Measurements from ENCODE around the gene SEPHS2. TPM values are rescaled to one million over a fixed set of nuclear protein-coding genes. Genes with fewer than 3 reads are reported as not detected.

SEPHS2 gene
- total RNA-seq, 6 experiments from 2014 or later = 157 to 228 (median 205) TPM

- DNase-seq (no peak), ATAC-seq (no peak)
- Histone ChIP-seq H3K4me3 (no peak overlapping the region), H3K36me3 (peaks cover 0 to 4% (median 2%) of the 10 kb centered on the region in 4 donors), H3K27me3 (no peaks in the 10 kb centered on the region), H3K27ac (no peak overlapping the region), H3K9me3 (no peaks in the 10 kb centered on the region), H3K4me1 (peaks cover 0 to 4% (median 0%) of the 10 kb centered on the region in 4 donors)
- TF ChIP-seq CTCF (IDR thresholded peaks at IDR 0.05) (no peak), POLR2A (IDR thresholded peaks at IDR 0.05) (no peak)
- 81% methylated on average over 6 of the region's 6 CpGs for WGBS (ENCODE audit: insufficient coverage, low coverage, low lambda C conversion rate, missing lambda C conversion rate)
- intact Hi-C loops (cut with DNase I) = loop anchor here in 1 of 2 donors (10.0 kb wide), 1 partner anchor 85 kb away; the partner anchor contains the start of gene ZNF768
Measured at GRCh38 chr16:30439720-30440348, 5.8 kb downstream of the SEPHS2 start.

- no peak for ATAC-seq
- Histone ChIP-seq H3K27me3 (no peaks in the 10 kb centered on the region), H3K27ac (no peak overlapping the region), H3K4me3 (no peak overlapping the region), H3K36me3 (peaks cover 0 to 4% (median 0%) of the 10 kb centered on the region in 4 donors), H3K4me1 (peaks cover 0 to 4% (median 0%) of the 10 kb centered on the region in 4 donors), H3K9me3 (no peaks in the 10 kb centered on the region)
- TF ChIP-seq CTCF (IDR thresholded peaks at IDR 0.05) = no peak
- no peak for TF ChIP-seq POLR2A (IDR thresholded peaks at IDR 0.05)
- no peak for DNase-seq
- 100% methylated on average over 1 of the region's 5 CpGs for WGBS (ENCODE audit: insufficient coverage, low coverage, low lambda C conversion rate, missing lambda C conversion rate)
- intact Hi-C loops (cut with DNase I) = loop anchor here in 1 of 2 donors (10.0 kb wide), 1 partner anchor 86 kb away; the partner anchor contains the start of gene ZNF768
Measured at GRCh38 chr16:30438835-30439234, 6.8 kb downstream of the SEPHS2 start.

- WGBS (ENCODE audit: insufficient coverage, low coverage, low lambda C conversion rate, missing lambda C conversion rate) = 23% methylated on average over 3 of the region's 3 CpGs
- TF ChIP-seq CTCF (IDR thresholded peaks at IDR 0.05) = no peak
- no peak for TF ChIP-seq POLR2A (IDR thresholded peaks at IDR 0.05)
- Histone ChIP-seq H3K27ac (peak overlapping the region in 1 of 3 donors; percentile 10), H3K9me3 (no peaks in the 10 kb centered on the region), H3K36me3 (no peaks in the 10 kb centered on the region), H3K27me3 (no peaks in the 10 kb centered on the region), H3K4me1 (no peaks in the 10 kb centered on the region), H3K4me3 (no peak overlapping the region)
- ATAC-seq (peak; percentile 8 to 58 (median 30)), DNase-seq (no peak)
- intact Hi-C loops (cut with DNase I) = loop anchor here in 1 of 2 donors (10.0 kb wide), 1 partner anchor 87 kb away; the partner anchor contains the start of gene ZNF768
Measured at GRCh38 chr16:30437511-30438046, 8.1 kb downstream of the SEPHS2 start.

- no peak for TF ChIP-seq POLR2A (IDR thresholded peaks at IDR 0.05)
- TF ChIP-seq CTCF (IDR thresholded peaks at IDR 0.05) = no peak
- no peaks in the 10 kb centered on the region for H3K27me3 ChIP-seq
- no peaks in the 10 kb centered on the region for H3K36me3 ChIP-seq
- H3K4me3 ChIP-seq = no peak overlapping the region
- H3K4me1 ChIP-seq = peaks cover 0 to 6% (median 0%) of the 10 kb centered on the region in 4 donors
- intact Hi-C loops (cut with DNase I) = loop anchor here in 1 of 2 donors (10.0 kb wide), 1 partner anchor 90 kb away; the partner anchor contains the start of gene ZNF768
- H3K9me3 ChIP-seq = no peaks in the 10 kb centered on the region
- H3K27ac ChIP-seq = no peak overlapping the region
- no peak for ATAC-seq
- no peak for DNase-seq
- 58% methylated on average over 4 of the region's 4 CpGs for WGBS (ENCODE audit: insufficient coverage, low coverage, low lambda C conversion rate, missing lambda C conversion rate)
Measured at GRCh38 chr16:30434852-30435251, 10.8 kb downstream of the SEPHS2 start.

Measured in right lobe of liver (tissue), 6 donors.